HG03442 (cell line): ENCODE measurements around the gene MUC7.
A peak's percentile ranks its signal among the peaks of the same experiment; 100 is the strongest.
"Not testable (repeated sequence)": the region's sequence is repeated elsewhere in the genome, so short reads cannot be mapped to it uniquely, and the experiment has no call there.

Experiments used
- ATAC-seq: cut with Tn5 transposase; IDR thresholded peaks from one replicate; pipeline ENCODE4 v1.9.1; 2021; ENCODE audit warnings: mild to moderate bottlenecking, moderate library complexity; ENCODE audit not compliant: unreplicated experiment

Gene MUC7

GRCh38 chr4:70471897-70472296 lies at the start of gene MUC7:
MUC7 (plus strand) TSS chr4:70472197; CDS start chr4:70474022, 1,825 bp downstream.
- no peak for ATAC-seq

GRCh38 chr4:70425306-70425705 lies 46.7 kb upstream of the MUC7 start:
- ATAC-seq, result no peak

- no peak for ATAC-seq
Measured at GRCh38 chr4:70426789-70427188, 45.2 kb upstream of the MUC7 start.

- ATAC-seq, result no peak
Measured at GRCh38 chr4:70437197-70437596, 34.8 kb upstream of the MUC7 start.

DNA sequence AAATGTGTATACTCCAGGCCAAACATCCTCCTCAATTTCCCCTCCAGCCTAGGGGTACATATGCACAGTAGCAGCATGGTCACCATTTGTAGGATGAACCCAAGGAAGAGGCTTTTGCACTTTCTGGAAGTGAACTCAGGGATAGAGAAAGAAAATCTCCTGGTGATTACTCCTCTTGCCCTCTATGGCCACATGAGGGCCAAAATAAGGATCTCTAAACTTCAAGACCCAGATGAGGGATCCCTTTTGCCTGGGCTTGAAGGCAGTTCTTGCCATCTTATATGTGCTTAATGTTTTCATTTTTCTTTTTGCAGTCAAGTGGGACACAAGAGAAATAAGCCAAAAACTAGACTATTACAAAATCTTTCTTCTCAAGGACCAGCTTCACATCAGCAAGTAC lies 29.5 kb upstream of the MUC7 start:
- ATAC-seq, result no peak

DNA sequence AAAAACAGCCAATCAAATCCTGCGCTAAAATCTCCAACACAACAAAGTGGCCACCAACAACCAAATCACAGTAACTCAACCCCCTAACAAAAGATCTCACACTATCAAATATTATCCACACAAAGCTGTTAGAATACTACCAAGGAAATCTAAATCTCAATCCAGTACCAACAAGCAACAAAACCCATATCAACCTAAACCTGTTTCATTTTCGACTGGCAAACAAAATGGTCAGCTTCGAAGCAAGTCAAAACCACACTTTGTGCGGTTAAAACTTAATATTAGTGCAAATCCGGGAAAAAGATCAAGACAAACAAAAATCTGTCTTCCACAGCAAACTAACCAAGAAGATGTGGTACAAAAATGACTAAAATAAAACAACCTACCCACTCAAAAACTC lies 28.7 kb upstream of the MUC7 start:
- no peak for ATAC-seq

- ATAC-seq, result peak; percentile 84
Measured at GRCh38 chr4:70449220-70449619, 22.8 kb upstream of the MUC7 start.

DNA sequence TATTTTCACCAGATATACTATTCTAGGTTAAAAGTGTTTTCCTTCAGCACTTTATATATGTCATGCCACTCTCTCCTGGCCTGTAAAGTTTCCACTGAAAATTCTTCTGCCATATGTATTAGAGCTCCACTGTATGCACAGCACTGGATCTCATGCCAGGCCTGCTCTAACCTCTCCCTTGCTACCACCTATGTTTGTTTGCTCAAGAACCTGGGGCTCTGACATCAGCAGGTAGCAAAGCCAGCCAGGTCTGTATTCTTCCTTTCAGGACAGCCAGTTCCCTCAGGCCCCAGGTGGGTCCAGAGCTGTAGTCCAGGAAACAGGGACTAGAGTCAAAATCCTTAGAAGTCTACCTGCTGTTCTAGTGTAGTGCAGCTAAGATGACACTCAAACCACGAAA lies 19.1 kb upstream of the MUC7 start:
- ATAC-seq, result no peak

- ATAC-seq, result no peak
Measured at GRCh38 chr4:70463335-70463734, 8.7 kb upstream of the MUC7 start.

GRCh38 chr4:70473679-70474078 lies 1.7 kb downstream of the MUC7 start:
- ATAC-seq, result no peak

DNA sequence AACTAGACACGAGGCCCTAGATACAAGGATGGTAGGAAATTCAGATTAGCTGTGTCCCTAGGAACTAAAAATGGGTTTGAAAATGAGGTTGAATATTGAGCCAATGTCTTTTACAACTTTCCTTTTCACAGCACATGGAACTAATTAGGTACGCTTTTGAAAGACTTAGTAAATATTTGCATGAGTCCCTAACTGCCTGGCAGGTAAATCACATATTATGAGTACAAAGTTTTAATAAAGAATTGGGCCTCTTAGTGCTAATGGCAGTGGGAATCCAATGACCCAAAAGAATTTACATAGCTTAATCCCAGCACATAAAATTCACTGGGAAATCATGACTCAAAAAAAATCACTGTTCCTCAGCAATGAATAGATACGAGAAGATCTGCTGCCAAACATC lies 16.8 kb downstream of the MUC7 start:
- no peak for ATAC-seq

- no peak for ATAC-seq
Measured at GRCh38 chr4:70496231-70496630, 24.2 kb downstream of the MUC7 start.

- ATAC-seq, result not testable (repeated sequence)
Measured at GRCh38 chr4:70501838-70502237, 29.8 kb downstream of the MUC7 start.

DNA sequence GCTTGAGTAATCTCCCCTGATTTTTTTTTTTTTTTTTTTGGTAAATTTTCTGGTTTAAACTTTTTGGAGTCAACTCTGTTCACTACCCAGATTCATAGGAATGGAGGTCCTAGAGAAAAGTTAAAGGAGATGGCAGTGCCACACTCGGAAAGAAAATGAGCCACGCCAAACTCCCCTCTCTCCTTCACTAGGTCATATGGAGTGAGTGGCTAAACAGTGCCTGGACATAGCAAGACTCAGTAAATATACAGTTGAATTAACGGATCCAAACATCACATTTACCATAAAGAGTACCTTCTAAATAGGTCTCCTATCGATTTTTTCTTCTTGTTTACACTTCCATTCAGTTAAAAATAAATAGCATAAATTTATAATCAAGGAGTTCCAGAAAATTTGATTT lies 32.7 kb downstream of the MUC7 start:
- no peak for ATAC-seq

DNA sequence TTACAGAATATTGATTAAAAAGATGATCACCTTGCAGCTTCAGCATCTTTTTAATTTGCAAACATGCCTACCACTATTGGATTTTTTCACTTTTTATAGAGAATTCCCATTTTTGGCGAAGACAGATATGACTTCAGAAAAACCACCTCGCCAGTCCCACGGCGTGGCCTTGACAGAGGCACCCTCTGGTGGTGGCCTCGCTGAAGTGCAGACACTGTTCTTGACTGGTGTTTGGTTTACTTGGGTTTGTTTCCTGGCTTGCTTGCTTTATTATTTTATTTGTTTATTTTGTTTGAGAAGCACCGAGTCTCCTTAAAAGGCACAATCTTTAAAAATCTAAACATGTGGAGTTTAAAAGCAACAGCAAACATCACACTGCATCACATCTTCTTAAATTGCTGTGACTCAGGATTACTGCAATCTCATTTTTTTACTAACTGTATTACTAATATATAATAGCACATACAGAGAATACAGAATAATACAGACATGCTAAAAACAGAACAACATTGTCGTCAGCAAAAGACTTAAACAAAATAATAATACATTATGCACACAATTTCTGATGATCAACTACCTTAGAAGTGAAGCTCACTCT lies 33.3 kb downstream of the MUC7 start:
- peak; percentile 97 for ATAC-seq

DNA sequence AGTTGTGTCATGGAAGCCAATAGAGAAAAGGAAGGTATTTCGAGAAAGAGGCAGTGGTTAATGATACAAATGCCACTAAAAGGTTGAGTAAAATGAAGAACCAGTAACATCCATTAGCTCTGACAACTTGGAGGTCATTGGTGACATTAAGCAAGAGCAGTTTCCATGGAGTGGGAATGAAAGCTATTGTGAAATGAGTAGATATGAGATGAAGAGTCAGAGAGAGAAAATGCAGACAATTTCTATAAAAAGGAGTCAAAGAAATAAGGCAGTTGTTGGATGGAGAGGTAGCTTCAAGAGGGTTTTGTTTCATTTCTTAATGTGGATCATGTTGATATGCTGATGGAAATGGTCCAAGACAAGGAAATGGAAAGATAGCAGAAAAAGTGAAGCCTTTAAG lies 36.8 kb downstream of the MUC7 start:
- no peak for ATAC-seq

GRCh38 chr4:70511365-70511764 lies 39.4 kb downstream of the MUC7 start:
- ATAC-seq, result no peak

- no peak for ATAC-seq
Measured at GRCh38 chr4:70515367-70516250, 43.6 kb downstream of the MUC7 start.

DNA sequence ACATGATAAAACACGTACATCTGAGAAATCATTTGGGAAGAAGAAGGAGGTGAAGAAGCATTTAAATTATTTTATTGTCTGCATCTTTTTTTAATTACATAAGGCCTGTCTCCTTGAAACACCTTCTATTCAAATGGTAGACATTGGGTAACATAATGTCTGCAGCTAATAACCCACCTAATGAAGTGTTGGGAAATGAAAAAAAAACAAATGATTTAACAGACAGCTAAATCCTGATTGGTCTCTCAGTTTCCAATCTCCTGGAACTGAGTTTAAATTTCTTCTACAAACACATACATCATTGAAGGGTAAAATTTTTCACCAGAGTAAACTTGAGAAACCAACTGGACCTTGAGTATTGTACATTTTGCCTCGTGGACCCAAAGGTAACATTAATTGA lies 46.3 kb downstream of the MUC7 start, which contains the start of gene AMTN:
AMTN (plus strand) TSS at position 301 of the 400 bp plus-strand sequence. CDS start 209 bp downstream, outside the sequence.
- ATAC-seq, result no peak

DNA sequence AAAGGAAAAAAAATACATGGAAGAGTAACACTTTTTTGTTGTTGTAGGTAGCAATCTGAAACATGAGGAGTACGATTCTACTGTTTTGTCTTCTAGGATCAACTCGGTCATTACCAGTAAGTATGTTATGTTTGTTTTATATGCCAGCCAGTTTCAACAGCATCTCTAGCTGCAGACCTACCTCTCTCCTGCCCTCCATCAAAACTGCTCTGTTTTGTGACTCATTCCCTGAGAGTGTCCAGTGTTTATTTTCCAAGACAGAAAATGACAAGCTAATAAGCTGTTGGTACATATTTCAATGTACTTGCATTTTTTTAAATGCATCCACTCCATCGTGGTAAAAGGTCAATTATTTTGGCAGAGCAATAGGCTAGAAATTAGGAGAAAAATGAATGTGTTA lies 46.7 kb downstream of the MUC7 start:
- ATAC-seq, result no peak

GRCh38 chr4:70522626-70523025 lies 50.6 kb downstream of the MUC7 start:
- ATAC-seq, result no peak

DNA sequence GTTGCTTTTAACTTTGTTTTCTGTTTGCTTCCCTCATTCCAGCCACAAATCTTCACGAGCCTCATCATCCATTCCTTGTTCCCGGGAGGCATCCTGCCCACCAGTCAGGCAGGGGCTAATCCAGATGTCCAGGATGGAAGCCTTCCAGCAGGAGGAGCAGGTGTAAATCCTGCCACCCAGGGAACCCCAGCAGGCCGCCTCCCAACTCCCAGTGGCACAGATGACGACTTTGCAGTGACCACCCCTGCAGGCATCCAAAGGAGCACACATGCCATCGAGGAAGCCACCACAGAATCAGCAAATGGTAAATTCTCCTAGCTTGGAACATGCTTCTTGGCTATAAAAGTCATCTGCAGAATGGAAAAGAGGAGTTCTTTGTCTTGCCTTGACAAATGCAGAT lies 59.0 kb downstream of the MUC7 start:
- ATAC-seq, result no peak
